GM18870 (cell line): Measurements from ENCODE around the gene DHRS7C.

Experiments
- ATAC-seq: cut with Tn5 transposase; IDR thresholded peaks from one replicate; pipeline ENCODE4 v1.9.1; 2021; ENCODE audit warnings: moderate library complexity; ENCODE audit not compliant: unreplicated experiment

The DHRS7C gene

GRCh38 chr17:9790889-9791876 is at the start of gene DHRS7C:
Gene DHRS7C (minus strand): TSS chr17:9791592. CDS start chr17:9791284, 308 bp downstream.
- no peak for ATAC-seq

- ATAC-seq = no peak
Observed at GRCh38 chr17:9839433-9839832, 48.0 kb upstream of the DHRS7C start.

- ATAC-seq = no peak
Observed at GRCh38 chr17:9837551-9838471, 46.4 kb upstream of the DHRS7C start.

DNA sequence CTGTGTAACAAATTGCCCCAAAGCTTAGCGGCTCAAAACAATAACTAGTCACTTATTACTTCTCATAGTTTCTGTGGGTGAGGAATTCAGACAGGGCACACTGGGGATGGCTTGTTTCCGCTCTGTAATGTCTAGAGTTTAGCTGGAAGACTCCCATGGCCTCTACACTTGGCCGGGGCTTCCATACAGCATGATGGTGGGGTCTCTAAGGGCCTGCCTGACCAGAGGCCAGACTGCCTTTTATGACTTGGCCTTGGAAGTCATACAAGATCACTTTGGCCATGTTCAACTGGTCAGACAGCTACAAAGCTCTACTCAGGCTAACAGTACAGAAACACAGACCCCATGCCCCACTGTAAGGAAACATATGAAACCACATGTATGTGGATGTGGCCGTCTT is 42.5 kb upstream of the DHRS7C start:
- ATAC-seq = no peak

DNA sequence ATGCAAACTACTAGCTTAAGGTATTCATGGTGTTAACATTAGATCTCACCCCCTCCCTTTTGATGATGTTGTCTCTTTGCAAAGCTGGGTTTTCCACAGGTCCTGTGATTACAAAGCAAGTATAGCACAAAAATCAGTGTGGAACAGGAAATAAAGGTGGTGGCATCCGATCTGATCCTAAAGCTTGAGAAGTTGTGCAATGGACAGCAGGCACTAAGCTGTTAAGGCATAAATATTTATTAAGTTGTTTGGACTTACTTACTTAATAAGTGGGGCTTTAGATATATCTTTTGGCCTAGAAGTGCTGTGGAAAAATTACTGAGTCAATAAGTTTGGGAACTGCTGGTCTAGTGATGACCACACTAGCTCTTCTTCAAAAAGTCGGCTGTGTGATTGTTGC is 39.3 kb upstream of the DHRS7C start:
- ATAC-seq = no peak

DNA sequence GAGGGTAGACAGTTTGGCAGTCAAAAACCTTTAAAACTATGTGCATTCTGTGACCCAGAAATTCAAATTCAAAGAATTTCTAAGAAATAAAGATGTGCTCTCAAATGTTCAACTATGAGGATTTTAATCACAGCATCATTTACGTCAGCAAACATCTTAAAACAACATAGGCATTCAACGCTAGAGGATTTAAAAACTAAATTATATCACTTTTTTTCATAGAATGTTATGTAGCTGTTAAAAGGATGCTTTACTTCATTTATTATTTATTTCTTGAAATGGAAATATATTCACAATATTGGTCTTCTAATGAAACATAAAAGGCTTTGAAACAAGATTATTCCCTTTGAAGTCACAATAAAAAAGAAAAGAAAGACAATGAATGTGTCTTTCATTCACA is 38.0 kb upstream of the DHRS7C start:
- no peak for ATAC-seq

- no peak for ATAC-seq
Observed at GRCh38 chr17:9828296-9829295, 37.2 kb upstream of the DHRS7C start.

- ATAC-seq = no peak
Observed at GRCh38 chr17:9825641-9826150, 34.3 kb upstream of the DHRS7C start, which contains the start of gene GLP2R. Gene GLP2R (plus strand): TSS chr17:9825924. CDS start chr17:9826064, 140 bp downstream.

- no peak for ATAC-seq
Observed at GRCh38 chr17:9824797-9825338, 33.5 kb upstream of the DHRS7C start.

DNA sequence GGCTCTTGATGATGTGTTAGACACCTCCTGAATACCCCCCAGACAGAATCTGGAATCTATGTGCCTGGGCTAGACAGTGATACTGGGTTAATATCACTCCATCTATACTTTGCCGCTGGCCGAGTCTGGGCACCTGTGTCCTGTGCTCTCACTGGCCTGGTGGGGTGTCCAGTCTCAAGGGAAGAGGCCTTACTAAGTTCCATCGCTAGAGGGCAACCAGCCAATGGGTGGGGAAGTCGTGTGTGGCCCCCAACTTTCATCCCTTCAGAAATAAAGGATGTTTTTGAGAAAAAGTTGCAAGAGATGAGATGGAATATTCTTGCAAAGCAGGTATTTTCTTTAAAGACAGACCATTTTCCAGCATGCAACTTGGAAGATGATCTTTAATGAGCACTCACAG is 32.7 kb upstream of the DHRS7C start:
- ATAC-seq = no peak

- ATAC-seq = no peak
Observed at GRCh38 chr17:9821921-9822320, 30.5 kb upstream of the DHRS7C start, which contains the start of gene GSG1L2. Gene GSG1L2 (minus strand): TSS chr17:9822079. CDS start chr17:9822071, 8 bp downstream.

DNA sequence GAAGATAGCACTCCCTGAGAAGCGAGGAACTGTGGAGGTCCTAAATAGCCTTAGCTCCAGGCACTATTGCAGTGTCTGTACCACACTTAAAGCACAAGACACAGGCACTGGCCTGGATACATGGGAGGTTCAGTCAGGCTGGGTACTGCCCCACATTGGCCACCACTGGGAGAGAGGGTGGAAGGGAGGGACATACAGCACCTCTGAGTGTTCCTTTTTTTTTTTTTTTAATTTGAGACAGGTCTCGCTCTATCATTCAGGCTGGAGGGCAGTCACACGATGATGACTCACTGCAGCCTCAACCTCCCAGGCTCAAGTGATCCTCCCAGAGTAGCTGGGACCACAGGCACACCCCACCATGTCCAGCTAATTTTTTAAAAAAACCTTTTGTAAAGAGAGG is 29.1 kb upstream of the DHRS7C start:
- no peak for ATAC-seq

- no peak for ATAC-seq
Observed at GRCh38 chr17:9818760-9819159, 27.4 kb upstream of the DHRS7C start.

GRCh38 chr17:9817086-9817485 is 25.7 kb upstream of the DHRS7C start:
- ATAC-seq = no peak

GRCh38 chr17:9816472-9816871 is 25.1 kb upstream of the DHRS7C start:
- ATAC-seq = no peak

DNA sequence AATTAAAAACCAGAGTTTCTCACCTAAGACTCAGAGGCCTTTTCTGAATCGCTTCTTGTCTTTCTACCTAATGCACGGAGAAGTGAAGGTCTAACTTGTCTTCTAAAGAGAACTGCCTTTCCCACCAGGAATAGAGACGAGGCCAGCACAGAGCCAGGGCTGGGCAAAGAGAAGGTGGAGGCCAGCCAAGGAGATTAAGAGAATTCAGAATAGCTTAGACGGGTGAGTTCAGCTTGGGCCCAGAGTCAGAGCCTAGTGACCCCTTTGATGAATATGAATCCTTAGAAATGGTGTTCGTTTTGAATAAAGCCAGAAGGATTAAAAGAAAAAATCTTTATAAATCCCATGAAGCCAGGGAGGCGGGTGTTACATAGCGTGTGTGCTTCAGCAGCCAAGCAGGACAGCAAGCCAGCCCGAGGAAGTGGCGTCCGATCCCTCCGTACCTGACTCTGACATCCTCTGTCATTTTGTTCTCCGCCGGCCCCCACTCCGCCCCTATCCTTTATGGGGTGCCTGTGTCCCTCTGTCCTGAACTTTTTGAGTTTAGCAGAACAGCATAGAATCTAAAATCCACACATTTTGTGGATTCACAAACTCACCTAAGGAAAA is 23.0 kb upstream of the DHRS7C start:
- ATAC-seq = no peak

- ATAC-seq = no peak
Observed at GRCh38 chr17:9813166-9813565, 21.8 kb upstream of the DHRS7C start.

GRCh38 chr17:9811537-9811936 is 20.1 kb upstream of the DHRS7C start:
- ATAC-seq = no peak

- no peak for ATAC-seq
Observed at GRCh38 chr17:9811086-9811485, 19.7 kb upstream of the DHRS7C start.
